Transverse colon (tissue), 4 donors: ENCODE measurements around the gene NDUFAF2.
A peak's percentile ranks its signal among the peaks of the same experiment; 100 is the strongest.

Experiments used
- CTCF ChIP-seq, 5 experiments: fragments of 200-600 bp in 3 of 5; fragments of 450-650 bp in 2 of 5; sonication (generic) in 3 of 5; IDR thresholded peaks; 1 replicate in 2 of 5; 2 replicates in 3 of 5; pipeline ENCODE4 v1.5.1; 2016 to 2017; ENCODE audit warnings: antibody characterized with exemption in 5 of 5, inconsistent platforms in 3 of 5, mild to moderate bottlenecking in 2 of 5, moderate library complexity in 1 of 5
- EP300 ChIP-seq: sonication (generic); formaldehyde crosslinking; IDR thresholded peaks from one replicate; pipeline ENCODE4 v1.6.1; 2017; ENCODE audit warnings: antibody characterized with exemption, low read depth
- POLR2A ChIP-seq: fragments of 450-650 bp; IDR thresholded peaks from one replicate; pipeline ENCODE4 v1.6.1; 2016; ENCODE audit warnings: antibody characterized with exemption, mild to moderate bottlenecking, moderate library complexity
- POLR2AphosphoS5 ChIP-seq, 3 donors: sonication (generic); formaldehyde crosslinking; IDR thresholded peaks; one replicate each; pipeline ENCODE4 v1.6.1; 2016; ENCODE audit warnings: antibody characterized with exemption in 3 of 3

- TF ChIP-seq CTCF (IDR thresholded peaks at IDR 0.05) (peak in 2 of 5 experiments; percentile 33 to 55), POLR2AphosphoS5 (IDR thresholded peaks at IDR 0.05) (peak; percentile 47 to 84 (median 81)), POLR2A (peak; percentile 85), EP300 (no peak)
Observed at GRCh38 chr5:61162010-61162831, 217.2 kb downstream of the NDUFAF2 start, which contains the start of gene SMIM15.
